Choroid plexus epithelial cell (primary cell): ENCODE data around the gene HTT.

Experiments used
- DNase-seq: peaks from one replicate; pipeline ENCODE4 v3.0.0-alpha.2; 2010; ENCODE audit warnings: low read depth
- H3K4me3 ChIP-seq: 2 replicates; pipeline ENCODE4 v1.5.1; 2011; ENCODE audit warnings: low read depth, mild to moderate bottlenecking, control low read depth, low read length, moderate library complexity
- TF ChIP-seq, protein P1 (sequence below): conservative IDR thresholded peaks from 2 replicates; pipeline ENCODE4 v1.5.1; 2011; ENCODE audit warnings: low read depth, mild to moderate bottlenecking, control low read depth, inconsistent platforms, low read length, moderate library complexity

Gene HTT

DNA sequence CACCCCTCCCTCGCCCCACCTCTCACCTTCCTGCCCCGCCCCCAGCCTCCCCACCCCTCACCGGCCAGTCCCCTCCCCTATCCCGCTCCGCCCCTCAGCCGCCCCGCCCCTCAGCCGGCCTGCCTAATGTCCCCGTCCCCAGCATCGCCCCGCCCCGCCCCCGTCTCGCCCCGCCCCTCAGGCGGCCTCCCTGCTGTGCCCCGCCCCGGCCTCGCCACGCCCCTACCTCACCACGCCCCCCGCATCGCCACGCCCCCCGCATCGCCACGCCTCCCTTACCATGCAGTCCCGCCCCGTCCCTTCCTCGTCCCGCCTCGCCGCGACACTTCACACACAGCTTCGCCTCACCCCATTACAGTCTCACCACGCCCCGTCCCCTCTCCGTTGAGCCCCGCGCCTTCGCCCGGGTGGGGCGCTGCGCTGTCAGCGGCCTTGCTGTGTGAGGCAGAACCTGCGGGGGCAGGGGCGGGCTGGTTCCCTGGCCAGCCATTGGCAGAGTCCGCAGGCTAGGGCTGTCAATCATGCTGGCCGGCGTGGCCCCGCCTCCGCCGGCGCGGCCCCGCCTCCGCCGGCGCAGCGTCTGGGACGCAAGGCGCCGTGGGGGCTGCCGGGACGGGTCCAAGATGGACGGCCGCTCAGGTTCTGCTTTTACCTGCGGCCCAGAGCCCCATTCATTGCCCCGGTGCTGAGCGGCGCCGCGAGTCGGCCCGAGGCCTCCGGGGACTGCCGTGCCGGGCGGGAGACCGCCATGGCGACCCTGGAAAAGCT, at the start of gene HTT, which contains the start of gene HTT-AS:
Gene HTT (plus strand): TSS at position 604 of the 768 bp plus-strand sequence. CDS start 145 bp downstream, at position 749.
Gene HTT-AS (minus strand): TSS at position 461 of the 768 bp plus-strand sequence.
- DNase-seq, result peak; percentile 95
- TF ChIP-seq, protein P1, sequence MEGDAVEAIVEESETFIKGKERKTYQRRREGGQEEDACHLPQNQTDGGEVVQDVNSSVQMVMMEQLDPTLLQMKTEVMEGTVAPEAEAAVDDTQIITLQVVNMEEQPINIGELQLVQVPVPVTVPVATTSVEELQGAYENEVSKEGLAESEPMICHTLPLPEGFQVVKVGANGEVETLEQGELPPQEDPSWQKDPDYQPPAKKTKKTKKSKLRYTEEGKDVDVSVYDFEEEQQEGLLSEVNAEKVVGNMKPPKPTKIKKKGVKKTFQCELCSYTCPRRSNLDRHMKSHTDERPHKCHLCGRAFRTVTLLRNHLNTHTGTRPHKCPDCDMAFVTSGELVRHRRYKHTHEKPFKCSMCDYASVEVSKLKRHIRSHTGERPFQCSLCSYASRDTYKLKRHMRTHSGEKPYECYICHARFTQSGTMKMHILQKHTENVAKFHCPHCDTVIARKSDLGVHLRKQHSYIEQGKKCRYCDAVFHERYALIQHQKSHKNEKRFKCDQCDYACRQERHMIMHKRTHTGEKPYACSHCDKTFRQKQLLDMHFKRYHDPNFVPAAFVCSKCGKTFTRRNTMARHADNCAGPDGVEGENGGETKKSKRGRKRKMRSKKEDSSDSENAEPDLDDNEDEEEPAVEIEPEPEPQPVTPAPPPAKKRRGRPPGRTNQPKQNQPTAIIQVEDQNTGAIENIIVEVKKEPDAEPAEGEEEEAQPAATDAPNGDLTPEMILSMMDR, result no peak
- H3K4me3 ChIP-seq, result peak within 1 kb of the TSS; percentile 95

DNA sequence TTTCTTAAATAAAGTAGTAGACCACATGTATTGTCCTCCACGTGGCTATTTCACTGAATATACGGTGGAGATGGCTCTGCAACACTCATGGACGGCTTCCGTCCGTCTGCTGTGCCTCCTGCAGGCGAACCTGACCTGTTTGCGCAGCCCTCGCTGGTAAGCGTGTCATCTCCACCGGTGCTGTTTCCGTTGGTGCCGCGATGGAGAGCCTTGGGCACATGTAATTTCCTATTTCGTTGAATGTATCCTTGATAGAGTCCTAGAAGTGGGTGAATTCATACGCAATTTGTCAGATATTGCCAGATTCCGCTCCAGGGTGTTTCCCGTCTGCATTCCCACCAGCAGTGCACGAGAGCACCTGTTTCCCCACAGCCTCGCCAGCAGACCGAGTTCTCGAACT, 48.6 kb upstream of the HTT start:
- no peak overlapping the region for H3K4me3 ChIP-seq
- TF ChIP-seq, protein P1, result no peak
- DNase-seq, result no peak

DNA sequence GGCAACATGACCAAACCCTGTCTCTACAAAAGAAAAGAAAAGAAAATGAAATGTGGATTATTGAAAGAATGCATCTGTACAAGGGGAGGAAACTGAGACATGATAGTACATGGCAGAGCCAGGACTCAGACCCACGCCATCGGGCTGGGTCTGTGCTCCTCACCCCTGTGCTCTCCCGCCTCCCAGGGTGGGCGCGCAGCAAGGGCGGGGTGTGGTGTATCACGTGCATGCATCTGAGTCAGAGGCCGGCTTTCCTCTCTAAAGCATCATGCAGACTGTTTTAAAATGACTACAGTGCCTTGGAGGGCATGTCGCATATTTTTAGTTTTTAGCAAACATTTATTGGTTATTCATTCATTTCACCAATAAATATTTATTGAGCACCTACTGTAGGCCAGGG, 47.9 kb upstream of the HTT start:
- no peak overlapping the region for H3K4me3 ChIP-seq
- no peak for DNase-seq
- TF ChIP-seq, protein P1, result no peak

DNA sequence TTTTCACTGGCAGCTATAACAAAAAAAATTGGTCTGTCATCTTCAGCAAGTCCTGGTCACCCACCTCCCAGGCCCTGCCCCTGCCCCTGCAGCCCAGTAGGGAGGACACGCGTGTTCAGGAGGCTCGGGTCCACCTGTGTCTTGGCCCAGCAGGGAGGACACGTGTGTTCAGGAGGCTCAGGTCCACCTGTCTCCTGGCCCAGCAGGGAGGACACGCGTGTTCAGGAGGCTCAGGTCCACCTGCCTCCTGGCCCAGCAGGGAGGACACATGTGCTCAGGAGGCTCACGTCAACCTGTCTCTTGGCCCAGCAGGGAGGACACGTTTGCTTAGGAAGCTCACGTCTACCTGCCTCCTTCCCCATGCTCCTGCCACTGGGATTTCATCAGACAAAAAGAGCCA, 45.0 kb upstream of the HTT start:
- TF ChIP-seq, protein P1, result no peak
- no peak for DNase-seq
- H3K4me3 ChIP-seq, result no peak overlapping the region

DNA sequence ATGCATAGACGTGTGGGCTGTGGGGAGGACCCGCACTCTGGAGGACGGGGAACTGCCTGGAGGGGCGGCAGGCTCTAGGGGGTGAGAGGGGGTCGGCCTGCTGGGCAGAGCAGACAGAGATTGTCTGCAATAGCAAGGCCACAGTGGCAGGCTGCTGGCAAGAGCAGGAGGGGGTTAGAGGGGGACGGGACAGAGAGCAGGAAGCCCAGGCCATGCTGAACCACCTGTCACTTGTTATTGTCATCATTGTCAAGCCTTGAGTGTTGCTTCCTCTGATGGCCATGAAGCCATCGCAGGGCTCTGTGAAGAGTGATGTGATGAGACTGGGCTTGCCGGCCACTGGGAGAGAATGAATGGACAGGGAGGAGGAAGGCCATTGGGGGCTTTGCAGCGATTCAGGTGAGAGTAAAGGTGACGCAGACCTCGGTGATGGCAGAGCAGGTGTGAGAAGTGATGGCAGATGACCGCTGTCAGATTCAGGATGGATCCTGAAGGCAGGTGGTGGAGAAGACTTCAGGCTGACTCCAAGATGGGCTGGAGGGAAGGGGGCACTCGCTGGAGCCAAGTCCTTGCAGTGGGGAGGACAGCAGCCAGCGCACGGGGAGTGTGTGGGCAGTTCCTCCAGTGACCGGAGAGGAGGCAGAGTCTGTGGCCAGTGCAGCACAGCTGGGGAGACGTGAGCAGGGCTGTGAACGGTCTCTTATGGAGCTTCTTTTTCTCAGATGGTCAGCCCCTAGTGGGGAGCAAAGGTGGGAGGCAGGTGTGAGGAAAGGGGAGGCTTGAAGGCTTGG, 43.7 kb upstream of the HTT start:
- TF ChIP-seq, protein P1, result no peak
- H3K4me3 ChIP-seq, result no peak overlapping the region
- DNase-seq, result no peak

DNA sequence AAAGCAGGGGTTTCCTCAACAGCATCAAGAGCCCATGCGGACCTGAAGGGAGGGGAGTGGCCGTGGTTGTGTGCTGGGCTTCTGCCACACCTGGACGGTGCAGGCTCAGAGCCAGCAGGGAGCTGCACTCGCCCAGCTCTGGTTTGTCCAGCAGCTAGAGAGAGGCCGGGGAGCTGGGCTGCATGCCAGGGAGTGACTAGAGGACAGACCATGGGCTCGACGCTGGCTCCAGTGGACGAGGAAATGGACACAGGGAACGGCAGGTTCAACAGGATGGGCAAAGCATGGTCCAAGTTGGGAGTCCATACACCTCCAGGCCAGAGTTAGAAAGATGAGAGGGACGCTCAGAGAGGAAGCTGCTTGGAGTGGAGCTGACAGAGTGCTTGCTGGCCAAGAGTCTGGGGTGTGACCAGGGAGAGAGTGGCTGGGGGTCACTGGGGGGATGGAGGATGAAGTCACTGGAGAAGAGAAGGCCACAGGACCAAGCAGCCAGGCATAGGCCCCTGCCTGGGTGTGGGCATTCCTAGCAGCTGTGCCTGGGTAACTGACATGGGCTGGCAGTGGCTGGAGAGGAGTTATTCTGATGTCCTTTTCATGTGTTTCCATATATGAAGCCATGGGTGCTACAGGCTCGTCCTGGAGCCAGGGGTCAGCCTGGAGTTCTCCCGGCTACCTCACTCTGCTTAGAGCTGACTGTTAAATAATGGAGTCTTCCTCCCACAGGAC, 43.0 kb upstream of the HTT start:
- TF ChIP-seq, protein P1, result no peak
- H3K4me3 ChIP-seq, result no peak overlapping the region
- no peak for DNase-seq
